K562 (cell line): Measurements from ENCODE around the gene SCAMP2. TPM values are rescaled to one million over a fixed set of nuclear protein-coding genes. Genes with fewer than 3 reads are reported as not detected.

Source experiments
- ATAC-seq: fragments of 200-7000 bp; cut with Tn5 transposase; 3 replicates; pipeline ENCODE4 v1.9.1; 2020; ENCODE audit warnings: moderate library complexity
- BruUV-seq: library from RNA; stranded (reverse); fragments of 400-500 nt; replicated peaks from 2 replicates; lab custom pipeline; 2021; lab: Mats Ljungman, UMichigan
- CTCF ChIA-PET: fragments of 300-600 bp; formaldehyde crosslinking; extraction: SDS; loops from one replicate; lab custom pipeline; 2021; ENCODE audit warnings: low intra/inter-chr PET ratio; lab: Yijun Ruan, JAX
- POLR2A ChIA-PET: fragments of 300-600, 350-650 bp; sonication (Branson Sonifier 250); formaldehyde crosslinking; extraction: SDS; loops from one replicate; lab custom pipeline; 2021; ENCODE audit warnings: antibody characterized with exemption, inconsistent platforms; lab: Yijun Ruan, JAX
- DNase-seq, 4 experiments: peaks; one replicate each; pipeline versions ENCODE4 v3.0.0 to v3.0.0-alpha.2; 2011 to 2018; ENCODE audit warnings: low spot score in 3 of 4, mixed read lengths in 3 of 4; ENCODE audit errors: extremely low read depth in 1 of 4
- FAIRE-seq: peaks from 2 replicates; lab custom pipeline; 2011; peaks lifted over from hg19 to GRCh38; lab: Jason Lieb, UNC
- H2AFZ ChIP-seq: 2 replicates; pipeline ENCODE4 v1.6.0; 2011; ENCODE audit warnings: low read depth, low read length, control low read depth, inconsistent platforms
- H3K27ac ChIP-seq: fragments of 200-600 bp; 3 replicates; pipeline ENCODE4 v1.8.0; 2011; ENCODE audit warnings: low read depth, mild to moderate bottlenecking, control low read depth, inconsistent platforms, low read length, moderate library complexity, mixed read lengths; ENCODE audit errors: extremely low read depth
- H3K27me3 ChIP-seq, 2 experiments: fragments of 300-600 bp in 1 of 2; 2 replicates in 1 of 2; 3 replicates in 1 of 2; pipeline versions ENCODE4 v1.6.0 to v1.8.0; 2011; ENCODE audit warnings: inconsistent platforms in 2 of 2, low read length in 2 of 2, mild to moderate bottlenecking in 1 of 2, mixed read lengths in 1 of 2, moderate library complexity in 1 of 2; ENCODE audit not compliant: control insufficient read depth in 2 of 2, insufficient read depth in 2 of 2
- H3K36me3 ChIP-seq: fragments of 300-600 bp; 3 replicates; pipeline ENCODE4 v1.8.0; 2011; ENCODE audit warnings: mild to moderate bottlenecking, low read length, inconsistent platforms; ENCODE audit not compliant: control insufficient read depth, insufficient read depth
- H3K4me1 ChIP-seq, 2 experiments: fragments of 200-600 bp in 1 of 2; replicated peaks in 1 of 2; 2 replicates in 1 of 2; 3 replicates in 1 of 2; pipeline versions ENCODE4 v1.5.1 to v1.8.0; 2011; ENCODE audit warnings: inconsistent platforms in 2 of 2, low read length in 2 of 2, mild to moderate bottlenecking in 1 of 2, mixed read lengths in 1 of 2, moderate library complexity in 1 of 2; ENCODE audit not compliant: control insufficient read depth in 2 of 2, insufficient read depth in 2 of 2
- H3K4me2 ChIP-seq: 2 replicates; pipeline ENCODE4 v1.6.1; 2011; ENCODE audit warnings: low read length, control low read depth, inconsistent platforms, mixed read lengths; ENCODE audit not compliant: insufficient read depth
- H3K4me3 ChIP-seq: fragments of 200-600 bp; sonication (generic), shearing (Covaris generic); 2 replicates; pipeline ENCODE4 v1.5.1; 2016; ENCODE audit warnings: control low read depth, inconsistent platforms
- H3K79me2 ChIP-seq: fragments of 200-600 bp; 3 replicates; pipeline ENCODE4 v1.8.0; 2011; ENCODE audit warnings: low read length, inconsistent platforms; ENCODE audit not compliant: control insufficient read depth, insufficient read depth
- H3K9ac ChIP-seq, 2 experiments: 2 replicates each; pipeline versions ENCODE4 v1.6.0 to v1.6.1; 2011; ENCODE audit warnings: low read depth in 2 of 2, low read length in 2 of 2, control low read depth in 1 of 2, inconsistent platforms in 1 of 2, mild to moderate bottlenecking in 1 of 2, mixed read lengths in 1 of 2; ENCODE audit not compliant: insufficient read depth in 1 of 2
- H3K9me1 ChIP-seq: one replicate; pipeline ENCODE4 v1.6.0; 2011; ENCODE audit warnings: inconsistent platforms, mild to moderate bottlenecking, low read length, moderate library complexity; ENCODE audit not compliant: control insufficient read depth, insufficient read depth
- H3K9me3 ChIP-seq: replicated peaks from 2 replicates; pipeline ENCODE4 v1.5.1; 2011; ENCODE audit warnings: low read depth, low read length, inconsistent platforms; ENCODE audit not compliant: control insufficient read depth, insufficient read depth
- H4K20me1 ChIP-seq: replicated peaks from 2 replicates; pipeline ENCODE4 v1.6.1; 2011; ENCODE audit warnings: low read length, inconsistent platforms, mixed read lengths; ENCODE audit not compliant: control insufficient read depth, insufficient read depth
- BCOR ChIP-seq: fragments of 450-650 bp; IDR thresholded peaks from 2 replicates; pipeline ENCODE4 v1.6.1; 2016
- CBX3 ChIP-seq, 2 experiments: IDR thresholded peaks; 1 replicate in 1 of 2; 2 replicates in 1 of 2; pipeline ENCODE4 v1.6.1; 2012; ENCODE audit warnings: inconsistent platforms in 2 of 2, low read length in 2 of 2, borderline replicate concordance in 1 of 2, control low read depth in 1 of 2
- RHOXF2B ChIP-seq: fragments of 250-450 bp; sonication (Bioruptor Pico); conservative IDR thresholded peaks from 2 replicates; pipeline ENCODE4 v1.5.1; 2021
- SOX6 ChIP-seq: fragments of 450-650 bp; IDR thresholded peaks from 2 replicates; pipeline ENCODE4 v1.6.1; 2014; ENCODE audit warnings: mild to moderate bottlenecking
- YBX1 ChIP-seq: fragments of 450-650 bp; IDR thresholded peaks from 2 replicates; pipeline ENCODE4 v1.7.1; 2016; ENCODE audit warnings: mild to moderate bottlenecking
- ZKSCAN3 ChIP-seq: fragments of 250-450 bp; sonication (Bioruptor Pico); IDR thresholded peaks from 2 replicates; pipeline ENCODE4 v1.4.0; 2020
- ZNF57 ChIP-seq: fragments of 450-650 bp; formaldehyde crosslinking; IDR thresholded peaks from 2 replicates; pipeline ENCODE4 v1.4.0; 2020; ENCODE audit warnings: mild to moderate bottlenecking, moderate library complexity
- WGBS: fragments of 100-300 bp; shearing (Covaris generic); methylation state at CpG from one replicate; pipeline ENCODE4 v1.1.6; 2016; ENCODE audit warnings: low coverage, mixed read lengths; ENCODE audit not compliant: insufficient coverage; ENCODE audit errors: missing lambda C conversion rate; 5-methylcytosine and 5-hydroxymethylcytosine counted together
- in situ Hi-C: fragments of 300-500 bp; cut with MboI; formaldehyde crosslinking; loops from 4 replicates; pipeline ENCODE4 v1.15.0; 2018; ENCODE audit warnings: inconsistent platforms, mixed read lengths
- intact Hi-C: fragments of 100-400 bp; cut with micrococcal nuclease; formaldehyde crosslinking; loops from 2 replicates; pipeline ENCODE4 v1.14.2; 2022
- polyA plus RNA-seq, 8 experiments: library from polyadenylated mRNA; depleted of rRNA in 4 of 8; stranded (reverse) in 5 of 8; unstranded in 3 of 8; fragments of >200 nt; fragmentation: Nextera tagmentation in 2 of 8; fragmentation: Illumina TruSeq in 1 of 8; extraction: Ambion mirVana in 2 of 8; extraction: Trizol in 1 of 8; gene quantifications; 2 replicates each; pipeline versions ENCODE4 v1.2.1 to v1.2.3, GENCODE V29; 2011 to 2014; ENCODE audit warnings: inconsistent platforms in 1 of 8, missing spikeins in 1 of 8
- total RNA-seq, 7 experiments: library from RNA; depleted of rRNA in 6 of 7; stranded (reverse); fragments of >200 nt in 6 of 7; fragmentation: Illumina TruSeq in 2 of 7; extraction: Trizol in 2 of 7; gene quantifications; 2 replicates each; pipeline versions ENCODE4 v1.2.1 to v1.2.3, GENCODE V29; 2011 to 2021; ENCODE audit warnings: low replicate concordance in 1 of 7
- TF ChIP-seq, protein P1 (sequence below): fragments of 450-650 bp; formaldehyde crosslinking; IDR thresholded peaks from 2 replicates; pipeline ENCODE4 v1.4.0; 2022; ENCODE audit warnings: mild to moderate bottlenecking, moderate library complexity
- TF ChIP-seq, protein P2 (sequence below): fragments of 450-650 bp; IDR thresholded peaks from 2 replicates; pipeline ENCODE4 v1.6.1; 2016; ENCODE audit warnings: mild to moderate bottlenecking
- TF ChIP-seq, protein P3 (sequence below): fragments of 250-450 bp; sonication (Bioruptor Pico); IDR thresholded peaks from 2 replicates; pipeline ENCODE4 v1.9.0; 2021; ENCODE audit warnings: mild to moderate bottlenecking, inconsistent platforms
- TF ChIP-seq, protein P4 (sequence below): fragments of 250-450 bp; sonication (Bioruptor Pico); IDR thresholded peaks from 2 replicates; pipeline ENCODE4 v1.8.0; 2022; ENCODE audit warnings: inconsistent platforms

The SCAMP2 gene
- total and polyA plus RNA-seq, 9 of the 15 experiments (the other 6 are each of a cell fraction or from before 2014, with no cell fraction given), result 5.9 to 61.1 (median 20.1) TPM

DNA sequence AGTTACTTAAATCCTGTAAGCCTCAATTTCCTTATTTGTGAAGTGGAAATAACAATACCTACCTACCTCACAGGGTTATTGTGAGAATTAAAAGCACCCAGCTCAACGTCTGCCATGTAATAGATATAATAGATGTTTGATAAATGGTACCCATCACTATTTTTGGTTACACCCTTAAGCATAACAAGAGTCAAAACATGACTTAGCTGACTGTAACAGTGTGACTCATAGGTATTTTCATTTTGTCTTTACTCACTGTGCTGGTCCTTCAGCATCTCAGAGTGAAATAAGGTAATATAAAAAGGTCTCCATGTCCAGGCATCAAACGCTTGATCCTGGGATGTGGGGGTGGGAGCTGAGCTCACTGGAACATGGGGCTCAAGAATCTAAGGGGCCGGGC is 43.7 kb downstream of the SCAMP2 start:
- Histone ChIP-seq H3K27me3 (peaks cover 20 to 50% of the 10 kb centered on the region in 2 experiments), H3K4me3 (no peak overlapping the region)
- intact Hi-C loops, result no loop called here
- POLR2A ChIA-PET, result interaction anchor here (0.9 kb wide), 1 partner anchor 14 kb away, joined by 4 read pairs; no protein-coding TSS in a partner anchor
- no TSS peak for BruUV-seq
- TF ChIP-seq YBX1 (no peak), ZKSCAN3 (CRISPR knock-in tag) (no peak), RHOXF2B (CRISPR knock-in tag) (no peak), CBX3 (IDR thresholded peaks at IDR 0.05; ENCODE audit: borderline replicate concordance in 1 of 2, low read length in 2 of 2) (no peak), SOX6 (no peak), BCOR (no peak), ZNF57 (CRISPR knock-in tag) (no peak)
- TF ChIP-seq, protein P1, sequence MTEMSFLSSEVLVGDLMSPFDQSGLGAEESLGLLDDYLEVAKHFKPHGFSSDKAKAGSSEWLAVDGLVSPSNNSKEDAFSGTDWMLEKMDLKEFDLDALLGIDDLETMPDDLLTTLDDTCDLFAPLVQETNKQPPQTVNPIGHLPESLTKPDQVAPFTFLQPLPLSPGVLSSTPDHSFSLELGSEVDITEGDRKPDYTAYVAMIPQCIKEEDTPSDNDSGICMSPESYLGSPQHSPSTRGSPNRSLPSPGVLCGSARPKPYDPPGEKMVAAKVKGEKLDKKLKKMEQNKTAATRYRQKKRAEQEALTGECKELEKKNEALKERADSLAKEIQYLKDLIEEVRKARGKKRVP (CRISPR knock-in tag), result no peak
- TF ChIP-seq, protein P2, sequence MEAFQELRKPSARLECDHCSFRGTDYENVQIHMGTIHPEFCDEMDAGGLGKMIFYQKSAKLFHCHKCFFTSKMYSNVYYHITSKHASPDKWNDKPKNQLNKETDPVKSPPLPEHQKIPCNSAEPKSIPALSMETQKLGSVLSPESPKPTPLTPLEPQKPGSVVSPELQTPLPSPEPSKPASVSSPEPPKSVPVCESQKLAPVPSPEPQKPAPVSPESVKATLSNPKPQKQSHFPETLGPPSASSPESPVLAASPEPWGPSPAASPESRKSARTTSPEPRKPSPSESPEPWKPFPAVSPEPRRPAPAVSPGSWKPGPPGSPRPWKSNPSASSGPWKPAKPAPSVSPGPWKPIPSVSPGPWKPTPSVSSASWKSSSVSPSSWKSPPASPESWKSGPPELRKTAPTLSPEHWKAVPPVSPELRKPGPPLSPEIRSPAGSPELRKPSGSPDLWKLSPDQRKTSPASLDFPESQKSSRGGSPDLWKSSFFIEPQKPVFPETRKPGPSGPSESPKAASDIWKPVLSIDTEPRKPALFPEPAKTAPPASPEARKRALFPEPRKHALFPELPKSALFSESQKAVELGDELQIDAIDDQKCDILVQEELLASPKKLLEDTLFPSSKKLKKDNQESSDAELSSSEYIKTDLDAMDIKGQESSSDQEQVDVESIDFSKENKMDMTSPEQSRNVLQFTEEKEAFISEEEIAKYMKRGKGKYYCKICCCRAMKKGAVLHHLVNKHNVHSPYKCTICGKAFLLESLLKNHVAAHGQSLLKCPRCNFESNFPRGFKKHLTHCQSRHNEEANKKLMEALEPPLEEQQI, result no peak
- TF ChIP-seq, protein P3, sequence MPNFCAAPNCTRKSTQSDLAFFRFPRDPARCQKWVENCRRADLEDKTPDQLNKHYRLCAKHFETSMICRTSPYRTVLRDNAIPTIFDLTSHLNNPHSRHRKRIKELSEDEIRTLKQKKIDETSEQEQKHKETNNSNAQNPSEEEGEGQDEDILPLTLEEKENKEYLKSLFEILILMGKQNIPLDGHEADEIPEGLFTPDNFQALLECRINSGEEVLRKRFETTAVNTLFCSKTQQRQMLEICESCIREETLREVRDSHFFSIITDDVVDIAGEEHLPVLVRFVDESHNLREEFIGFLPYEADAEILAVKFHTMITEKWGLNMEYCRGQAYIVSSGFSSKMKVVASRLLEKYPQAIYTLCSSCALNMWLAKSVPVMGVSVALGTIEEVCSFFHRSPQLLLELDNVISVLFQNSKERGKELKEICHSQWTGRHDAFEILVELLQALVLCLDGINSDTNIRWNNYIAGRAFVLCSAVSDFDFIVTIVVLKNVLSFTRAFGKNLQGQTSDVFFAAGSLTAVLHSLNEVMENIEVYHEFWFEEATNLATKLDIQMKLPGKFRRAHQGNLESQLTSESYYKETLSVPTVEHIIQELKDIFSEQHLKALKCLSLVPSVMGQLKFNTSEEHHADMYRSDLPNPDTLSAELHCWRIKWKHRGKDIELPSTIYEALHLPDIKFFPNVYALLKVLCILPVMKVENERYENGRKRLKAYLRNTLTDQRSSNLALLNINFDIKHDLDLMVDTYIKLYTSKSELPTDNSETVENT, result no peak
- TF ChIP-seq, protein P4, sequence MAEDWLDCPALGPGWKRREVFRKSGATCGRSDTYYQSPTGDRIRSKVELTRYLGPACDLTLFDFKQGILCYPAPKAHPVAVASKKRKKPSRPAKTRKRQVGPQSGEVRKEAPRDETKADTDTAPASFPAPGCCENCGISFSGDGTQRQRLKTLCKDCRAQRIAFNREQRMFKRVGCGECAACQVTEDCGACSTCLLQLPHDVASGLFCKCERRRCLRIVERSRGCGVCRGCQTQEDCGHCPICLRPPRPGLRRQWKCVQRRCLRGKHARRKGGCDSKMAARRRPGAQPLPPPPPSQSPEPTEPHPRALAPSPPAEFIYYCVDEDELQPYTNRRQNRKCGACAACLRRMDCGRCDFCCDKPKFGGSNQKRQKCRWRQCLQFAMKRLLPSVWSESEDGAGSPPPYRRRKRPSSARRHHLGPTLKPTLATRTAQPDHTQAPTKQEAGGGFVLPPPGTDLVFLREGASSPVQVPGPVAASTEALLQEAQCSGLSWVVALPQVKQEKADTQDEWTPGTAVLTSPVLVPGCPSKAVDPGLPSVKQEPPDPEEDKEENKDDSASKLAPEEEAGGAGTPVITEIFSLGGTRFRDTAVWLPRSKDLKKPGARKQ, result no peak
- TF ChIP-seq, all 486 proteins: peak for 0
- CTCF ChIA-PET, result interaction anchor here (0.6 kb wide), 1 partner anchor 14 kb away, joined by 3 read pairs; the partner anchor contains the start of gene ULK3
- H3K9me1 ChIP-seq, result no peaks in the 10 kb centered on the region
- H3K4me1 ChIP-seq, result peaks cover 0 to 17% of the 10 kb centered on the region in 2 experiments; a peak in 2 of 5 replicates
- no peak overlapping the region for H2AFZ ChIP-seq
- no peak overlapping the region for H3K4me2 ChIP-seq
- ATAC-seq, result no peak
- H3K27ac ChIP-seq, result no peak overlapping the region
- in situ Hi-C loops, result no loop called here
- DNase-seq, result no peak
- H3K79me2 ChIP-seq, result no peaks in the 10 kb centered on the region
- H3K9me3 ChIP-seq, result no peaks in the 10 kb centered on the region
- no peaks in the 10 kb centered on the region for H3K36me3 ChIP-seq
- H4K20me1 ChIP-seq, result peaks cover 13% of the 10 kb centered on the region; the same call in 1 of the 2 replicates
- WGBS, result 1% methylated on average over 3 of the region's 3 CpGs
- H3K9ac ChIP-seq, result no peak overlapping the region
- no peak for FAIRE-seq
